Mucosa of descending colon (tissue), 3 donors: Measurements from ENCODE around the gene LCE3C. TPM values are rescaled to one million over a fixed set of nuclear protein-coding genes. Genes with fewer than 3 reads are reported as not detected.

Source experiments
- ATAC-seq: fragments of 200-7000 bp; cut with Tn5 transposase; one replicate; pipeline ENCODE4 v1.9.1; 2020; ENCODE audit warnings: mild to moderate bottlenecking, moderate library complexity
- DNase-seq, 3 donors: peaks; one replicate each; pipeline ENCODE4 v3.0.0-alpha.2; 2020
- H3K36me3 ChIP-seq: fragments of 200-600 bp; one replicate; pipeline ENCODE4 v1.8.0; 2021; ENCODE audit warnings: low read depth, mild to moderate bottlenecking
- H3K4me1 ChIP-seq: fragments of 200-600 bp; one replicate; pipeline ENCODE4 v1.8.0; 2021; ENCODE audit warnings: low read depth, mild to moderate bottlenecking
- H3K4me3 ChIP-seq: fragments of 200-600 bp; one replicate; pipeline ENCODE4 v1.8.0; 2021; ENCODE audit warnings: mild to moderate bottlenecking
- H3K9me3 ChIP-seq: fragments of 200-600 bp; one replicate; pipeline ENCODE4 v1.8.0; 2021; ENCODE audit warnings: mild to moderate bottlenecking
- intact Hi-C, 2 donors: fragments of 100-400 bp; cut with DNase I in 1 of 2; cut with micrococcal nuclease in 1 of 2; formaldehyde crosslinking; loops; one replicate each; pipeline versions ENCODE4 v1.11.0 to v1.11.1; 2022; cut with DNase I, micrococcal nuclease
- total RNA-seq, 3 donors: library from RNA; stranded (reverse); fragmentation: NEBNext Ultra II Directional in 2 of 3; extraction: Animal tissue kit (Norgen Biotek cat#: 25700) in 2 of 3; gene quantifications; one replicate each; pipeline versions ENCODE4 v1.2.1 to v1.2.4, GENCODE V29; 2021 to 2023
- TF ChIP-seq, protein P1 (sequence below): fragments of 200-600 bp; IDR thresholded peaks from one replicate; pipeline ENCODE4 v1.8.0; 2022; ENCODE audit warnings: antibody characterized with exemption, mild to moderate bottlenecking
- donor health status: DM: no; HTN: no; CAD: no; lungs with moderate emphysema.
- donor health status: DM: no; HTN: no; CAD: no.
- donor health status: DM: no; HTN: yes; CAD: no.

Gene LCE3C
- total RNA-seq, 3 donors from 2014 or later: not detected

DNA sequence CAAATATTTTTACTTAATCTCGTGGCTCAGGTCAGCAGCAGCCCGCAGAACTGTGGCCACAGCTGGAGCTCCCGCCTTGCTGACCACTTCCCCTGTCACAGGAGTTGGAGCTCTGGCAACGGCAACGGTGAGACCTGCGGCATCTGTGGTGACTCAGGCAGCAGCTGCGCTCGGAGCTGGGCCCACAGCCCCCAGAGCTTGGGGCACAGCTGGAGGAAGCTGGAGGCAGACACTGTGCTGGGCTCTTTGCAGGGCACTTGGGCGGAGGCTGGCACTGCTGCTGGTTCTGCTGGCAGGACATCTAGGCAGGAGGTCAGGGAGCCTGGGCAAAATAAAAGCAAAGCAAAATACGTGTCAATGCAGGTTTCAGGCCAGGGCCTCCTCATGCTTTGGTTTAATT lies 22.8 kb downstream of the LCE3C start, which contains the start of gene LCE3A:
LCE3A (minus strand) TSS at position 301 of the 400 bp plus-strand sequence; CDS start at position 301, 0 bp downstream.
- H3K4me3 ChIP-seq: no peak within 1 kb of the TSS
- peak in 2 of 3 donors; percentile 2 to 46 for DNase-seq
- H3K36me3 ChIP-seq: no peaks in the 10 kb centered on the region
- H3K9me3 ChIP-seq: peaks cover 13% of the 10 kb centered on the region
- intact Hi-C loops: no loop called here
- H3K4me1 ChIP-seq: no peaks in the 10 kb centered on the region
- TF ChIP-seq, protein P1, sequence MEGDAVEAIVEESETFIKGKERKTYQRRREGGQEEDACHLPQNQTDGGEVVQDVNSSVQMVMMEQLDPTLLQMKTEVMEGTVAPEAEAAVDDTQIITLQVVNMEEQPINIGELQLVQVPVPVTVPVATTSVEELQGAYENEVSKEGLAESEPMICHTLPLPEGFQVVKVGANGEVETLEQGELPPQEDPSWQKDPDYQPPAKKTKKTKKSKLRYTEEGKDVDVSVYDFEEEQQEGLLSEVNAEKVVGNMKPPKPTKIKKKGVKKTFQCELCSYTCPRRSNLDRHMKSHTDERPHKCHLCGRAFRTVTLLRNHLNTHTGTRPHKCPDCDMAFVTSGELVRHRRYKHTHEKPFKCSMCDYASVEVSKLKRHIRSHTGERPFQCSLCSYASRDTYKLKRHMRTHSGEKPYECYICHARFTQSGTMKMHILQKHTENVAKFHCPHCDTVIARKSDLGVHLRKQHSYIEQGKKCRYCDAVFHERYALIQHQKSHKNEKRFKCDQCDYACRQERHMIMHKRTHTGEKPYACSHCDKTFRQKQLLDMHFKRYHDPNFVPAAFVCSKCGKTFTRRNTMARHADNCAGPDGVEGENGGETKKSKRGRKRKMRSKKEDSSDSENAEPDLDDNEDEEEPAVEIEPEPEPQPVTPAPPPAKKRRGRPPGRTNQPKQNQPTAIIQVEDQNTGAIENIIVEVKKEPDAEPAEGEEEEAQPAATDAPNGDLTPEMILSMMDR: no peak
- no peak for ATAC-seq

DNA sequence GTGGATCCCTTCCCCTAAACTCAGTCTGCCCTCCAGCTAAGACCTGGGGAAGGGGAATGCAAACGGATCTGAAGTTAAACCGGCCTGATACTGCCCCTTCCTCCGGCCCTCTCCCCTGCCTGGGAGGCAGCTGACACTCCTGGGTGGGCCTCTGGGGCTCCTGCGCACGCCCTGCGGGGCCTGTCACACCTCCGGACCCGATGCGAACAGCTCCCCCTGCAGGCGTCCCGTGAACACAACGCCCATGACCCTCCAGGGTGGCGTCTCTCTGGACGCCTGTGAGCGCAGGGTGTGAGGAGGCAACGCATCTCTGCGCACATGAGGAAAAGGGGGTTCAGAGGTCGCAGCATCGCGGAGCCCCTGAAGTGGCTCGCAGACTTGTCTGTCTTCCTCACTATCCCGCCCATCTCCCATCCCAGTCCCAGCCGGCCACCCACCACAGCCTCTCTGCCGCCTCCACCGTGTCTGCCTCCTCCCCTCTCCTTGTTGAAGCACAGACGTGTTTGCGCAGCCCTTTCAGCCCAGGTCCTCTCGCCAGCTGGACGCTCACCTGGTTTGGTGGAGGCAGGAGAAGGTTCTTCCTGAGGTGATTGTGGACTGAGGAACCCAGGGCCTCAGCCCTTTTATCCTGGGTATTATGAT lies 23.3 kb downstream of the LCE3C start:
- Histone ChIP-seq H3K36me3 (no peaks in the 10 kb centered on the region), H3K9me3 (peaks cover 12% of the 10 kb centered on the region), H3K4me3 (no peak overlapping the region), H3K4me1 (no peaks in the 10 kb centered on the region)
- TF ChIP-seq, protein P1: no peak
- peak; percentile 35 for ATAC-seq
- intact Hi-C loops: no loop called here
- DNase-seq: no peak

DNA sequence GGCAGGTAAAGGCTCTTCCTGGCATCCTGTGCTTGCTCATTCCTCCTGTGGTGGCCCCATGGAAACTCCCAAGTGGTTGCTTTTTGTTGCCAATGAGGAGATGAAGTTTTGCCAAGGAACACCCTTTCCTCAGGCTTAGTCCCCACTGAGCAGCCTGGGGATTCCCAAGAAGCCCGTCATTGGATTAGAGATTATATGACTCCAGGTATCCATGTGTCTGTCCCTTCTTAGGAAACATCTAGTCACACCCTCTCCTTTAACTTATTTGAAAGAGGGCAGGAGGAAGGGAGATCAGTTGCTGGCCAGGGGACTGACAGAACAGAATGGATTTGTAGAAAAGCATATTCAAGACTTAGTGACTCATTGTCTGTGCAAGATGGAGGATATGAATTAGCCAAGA lies 26.7 kb downstream of the LCE3C start:
- Histone ChIP-seq H3K9me3 (no peaks in the 10 kb centered on the region), H3K36me3 (no peaks in the 10 kb centered on the region), H3K4me3 (no peak overlapping the region), H3K4me1 (no peaks in the 10 kb centered on the region)
- DNase-seq (no peak), ATAC-seq (no peak)
- intact Hi-C loops: no loop called here
- TF ChIP-seq, protein P1: no peak

DNA sequence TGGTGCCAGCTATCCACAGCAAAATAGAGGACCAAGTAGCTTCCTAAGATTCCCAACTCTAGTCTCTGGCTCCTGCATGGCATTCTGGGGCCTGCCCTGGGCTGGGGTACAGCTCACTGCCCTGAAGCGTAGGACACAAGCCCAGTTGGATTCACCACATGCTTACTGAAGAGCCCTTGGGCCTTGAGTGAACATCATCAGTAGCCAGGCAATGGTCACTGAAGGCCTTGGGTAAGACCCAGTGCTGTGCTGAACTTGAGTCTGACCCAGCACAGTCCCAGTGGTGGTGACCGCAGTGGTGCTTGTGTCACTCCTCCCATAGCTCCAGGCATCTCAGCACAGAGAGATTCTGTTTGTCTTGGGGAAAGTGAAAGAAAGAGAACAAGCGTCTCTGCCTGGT lies 30.6 kb downstream of the LCE3C start:
- TF ChIP-seq, protein P1: no peak
- intact Hi-C loops: no loop called here
- DNase-seq: no peak
- no peak for ATAC-seq
- no peaks in the 10 kb centered on the region for H3K9me3 ChIP-seq
- H3K36me3 ChIP-seq: no peaks in the 10 kb centered on the region
- no peak overlapping the region for H3K4me3 ChIP-seq
- H3K4me1 ChIP-seq: no peaks in the 10 kb centered on the region

DNA sequence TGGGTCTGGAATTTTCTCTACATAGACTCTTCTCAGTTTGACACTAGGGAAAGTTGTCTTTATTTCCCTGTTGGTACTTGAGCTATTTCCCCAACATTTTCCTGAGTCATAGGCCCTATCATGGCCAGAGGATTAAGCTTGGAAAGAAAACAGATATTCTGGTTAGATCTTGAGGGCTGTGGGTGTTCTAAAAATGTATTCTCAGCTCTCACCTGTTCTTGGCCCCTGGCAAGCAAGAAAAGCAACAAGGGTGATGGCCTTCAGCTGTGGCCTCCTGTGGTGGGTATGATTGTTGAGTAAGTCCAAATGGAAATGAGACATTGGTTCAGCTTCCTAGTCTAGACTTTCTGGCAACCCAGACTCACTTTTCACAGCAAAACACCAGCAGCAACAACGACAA lies 40.3 kb downstream of the LCE3C start:
- no peak for ATAC-seq
- no peak for DNase-seq
- intact Hi-C loops: no loop called here
- Histone ChIP-seq H3K4me3 (no peak overlapping the region), H3K9me3 (no peaks in the 10 kb centered on the region), H3K36me3 (no peaks in the 10 kb centered on the region), H3K4me1 (no peaks in the 10 kb centered on the region)
- TF ChIP-seq, protein P1: no peak
